HG03457 (cell line): Measurements from ENCODE around the gene PON1.

Experiments
- ATAC-seq: cut with Tn5 transposase; IDR thresholded peaks from one replicate; pipeline ENCODE4 v1.9.1; 2021; ENCODE audit warnings: moderate number of reproducible peaks; ENCODE audit not compliant: unreplicated experiment

Gene PON1

GRCh38 chr7:95317966-95318365 lies 6.4 kb downstream of the PON1 start:
- no peak for ATAC-seq

GRCh38 chr7:95317546-95317945 lies 6.8 kb downstream of the PON1 start:
- ATAC-seq = no peak

GRCh38 chr7:95316588-95316987 lies 7.7 kb downstream of the PON1 start:
- ATAC-seq = no peak

- no peak for ATAC-seq
Observed at GRCh38 chr7:95312561-95312960, 11.8 kb downstream of the PON1 start.

GRCh38 chr7:95311389-95311788 lies 12.9 kb downstream of the PON1 start:
- ATAC-seq = no peak

- no peak for ATAC-seq
Observed at GRCh38 chr7:95309951-95310350, 14.4 kb downstream of the PON1 start.

- ATAC-seq = no peak
Observed at GRCh38 chr7:95304990-95305389, 19.3 kb downstream of the PON1 start.

GRCh38 chr7:95303013-95303905 lies 21.1 kb downstream of the PON1 start:
- ATAC-seq = no peak

- no peak for ATAC-seq
Observed at GRCh38 chr7:95298091-95298490, 26.2 kb downstream of the PON1 start.

- ATAC-seq = no peak
Observed at GRCh38 chr7:95297041-95297440, 27.3 kb downstream of the PON1 start.

GRCh38 chr7:95296456-95296855 lies 27.9 kb downstream of the PON1 start:
- no peak for ATAC-seq

- ATAC-seq = no peak
Observed at GRCh38 chr7:95295397-95295796, 28.9 kb downstream of the PON1 start.

GRCh38 chr7:95290166-95290830 lies 34.0 kb downstream of the PON1 start:
- no peak for ATAC-seq

GRCh38 chr7:95286096-95286495 lies 38.2 kb downstream of the PON1 start:
- ATAC-seq = no peak

- no peak for ATAC-seq
Observed at GRCh38 chr7:95279417-95279816, 44.9 kb downstream of the PON1 start.

GRCh38 chr7:95276114-95276513 lies 48.2 kb downstream of the PON1 start:
- no peak for ATAC-seq

- no peak for ATAC-seq
Observed at GRCh38 chr7:95269640-95270039, 54.7 kb downstream of the PON1 start.

- ATAC-seq = no peak
Observed at GRCh38 chr7:95267754-95268153, 56.6 kb downstream of the PON1 start.

GRCh38 chr7:95265634-95266033 lies 58.7 kb downstream of the PON1 start:
- no peak for ATAC-seq

GRCh38 chr7:95264363-95264891 lies 59.9 kb downstream of the PON1 start:
- ATAC-seq = no peak

- no peak for ATAC-seq
Observed at GRCh38 chr7:95263785-95264362, 60.5 kb downstream of the PON1 start.

- no peak for ATAC-seq
Observed at GRCh38 chr7:95262875-95263274, 61.5 kb downstream of the PON1 start.
